Esophagus muscularis mucosa (tissue), 4 donors: Measurements from ENCODE around the gene RAB29. TPM values are rescaled to one million over a fixed set of nuclear protein-coding genes. Genes with fewer than 3 reads are reported as not detected.
"Not testable (repeated sequence)": the region's sequence is repeated elsewhere in the genome, so short reads cannot be mapped to it uniquely, and the experiment has no call there.

Experiments
- DNase-seq: peaks from one replicate; pipeline ENCODE4 v3.0.0-alpha.2; 2017; ENCODE audit errors: extremely low spot score
- H3K27ac ChIP-seq, 4 donors: fragments of 200-600 bp; sonication (generic); replicated peaks in 1 of 4; 1 replicate in 3 of 4; 2 replicates in 1 of 4; pipeline ENCODE4 v1.5.1; 2016 to 2019; ENCODE audit warnings: mild to moderate bottlenecking in 1 of 4
- H3K27me3 ChIP-seq, 4 donors: fragments of 200-600 bp; sonication (generic); one replicate each; pipeline versions ENCODE4 v1.5.1 to v1.6.0; 2016 to 2019
- H3K36me3 ChIP-seq, 4 donors: fragments of 200-600 bp; sonication (generic); one replicate each; pipeline ENCODE4 v1.5.1; 2016 to 2019
- H3K4me1 ChIP-seq, 4 donors: fragments of 200-600 bp; sonication (generic); one replicate each; pipeline ENCODE4 v1.5.1; 2016 to 2019
- H3K4me3 ChIP-seq, 4 donors: fragments of 200-600 bp; sonication (generic); 1 replicate in 2 of 4; 2 replicates in 2 of 4; pipeline ENCODE4 v1.5.1; 2016 to 2019; ENCODE audit warnings: mild to moderate bottlenecking in 4 of 4, moderate library complexity in 1 of 4
- H3K9me3 ChIP-seq, 4 donors: fragments of 200-600 bp; sonication (generic); 1 replicate in 3 of 4; 2 replicates in 1 of 4; pipeline ENCODE4 v1.5.1; 2016 to 2019
- EP300 ChIP-seq: sonication (generic); formaldehyde crosslinking; IDR thresholded peaks from one replicate; pipeline ENCODE4 v1.6.1; 2017; ENCODE audit warnings: antibody characterized with exemption
- POLR2A ChIP-seq: fragments of 450-650 bp; IDR thresholded peaks from one replicate; pipeline ENCODE4 v1.6.1; 2017; ENCODE audit warnings: antibody characterized with exemption, moderate library complexity, mild to moderate bottlenecking, low read depth
- POLR2AphosphoS5 ChIP-seq, 2 donors: sonication (generic); formaldehyde crosslinking; IDR thresholded peaks; one replicate each; pipeline ENCODE4 v1.6.1; 2017; ENCODE audit warnings: antibody characterized with exemption in 2 of 2
- WGBS: methylation state at CpG from one replicate; pipeline ENCODE4 v1.1.5; 2018; 5-methylcytosine and 5-hydroxymethylcytosine counted together
- intact Hi-C: fragments of 100-400 bp; cut with DNase I; formaldehyde crosslinking; loops from one replicate; pipeline ENCODE4 v1.15.1; 2023
- total RNA-seq, 4 donors: library from RNA; depleted of rRNA; stranded (reverse); fragments of >200 nt; gene quantifications; one replicate each; pipeline versions ENCODE4 v1.1.0 to v1.2.1, GENCODE V29; 2016
- TF ChIP-seq, protein P1 (sequence below), 3 experiments: fragments of 200-600 bp in 2 of 3; fragments of 450-650 bp in 1 of 3; sonication (generic) in 2 of 3; IDR thresholded peaks; one replicate each; pipeline ENCODE4 v1.5.1; 2017 to 2019; ENCODE audit warnings: antibody characterized with exemption in 3 of 3, mild to moderate bottlenecking in 2 of 3, moderate library complexity in 1 of 3

RAB29 gene, protein sequence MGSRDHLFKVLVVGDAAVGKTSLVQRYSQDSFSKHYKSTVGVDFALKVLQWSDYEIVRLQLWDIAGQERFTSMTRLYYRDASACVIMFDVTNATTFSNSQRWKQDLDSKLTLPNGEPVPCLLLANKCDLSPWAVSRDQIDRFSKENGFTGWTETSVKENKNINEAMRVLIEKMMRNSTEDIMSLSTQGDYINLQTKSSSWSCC
- 10 to 100 TPM; 28.5 to 59.2 (median 41.8) TPM for total RNA-seq

DNA sequence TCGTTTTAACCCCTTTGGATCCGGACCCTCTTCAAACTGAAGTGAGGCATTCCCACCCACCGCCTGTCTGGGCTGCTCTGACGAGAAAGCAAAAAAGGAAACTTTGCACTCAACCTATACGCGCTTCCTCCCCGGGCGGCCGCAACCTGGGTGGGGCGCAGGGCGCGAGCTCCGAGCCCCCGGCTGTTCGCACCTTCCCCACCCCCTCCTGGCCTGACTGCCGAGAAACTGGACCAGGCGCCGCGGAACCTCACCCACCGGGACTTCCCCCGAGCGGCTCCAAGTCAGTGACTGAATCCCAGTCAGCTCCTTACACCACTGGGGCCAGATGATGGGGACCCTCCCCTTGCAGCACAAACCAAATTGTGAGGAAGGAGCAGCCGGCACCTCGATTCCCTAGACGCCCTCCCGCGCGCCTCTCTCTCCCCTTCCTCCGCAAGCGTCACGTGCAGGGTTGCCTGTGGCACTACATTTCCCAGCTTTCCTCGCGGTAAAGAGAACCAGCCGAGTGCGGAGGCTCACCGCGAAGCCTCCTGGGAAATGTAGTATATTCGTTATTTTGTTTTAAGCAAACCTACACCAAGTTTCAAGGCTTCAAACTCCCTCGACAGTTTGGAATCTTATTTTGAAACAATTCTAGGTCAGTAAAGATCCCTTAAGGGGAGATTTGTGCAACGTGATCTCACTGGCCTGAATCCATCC lies at the start of gene RAB29:
TSS of gene RAB29 (minus strand) at position 468 of the 702 bp plus-strand sequence. CDS start 526 bp downstream, outside the sequence.
- Histone ChIP-seq H3K4me3 (peak within 1 kb of the TSS; percentile 69 to 92 (median 84)), H3K36me3 (peaks cover 0 to 10% (median 4%) of the 10 kb centered on the region in 4 donors), H3K9me3 (no peaks in the 10 kb centered on the region), H3K4me1 (peaks cover 7 to 26% (median 20%) of the 10 kb centered on the region in 4 donors), H3K27ac (peak within 1 kb of the TSS; percentile 73 to 83 (median 78)), H3K27me3 (no peaks in the 10 kb centered on the region)
- WGBS: 0% methylated on average over 16 of the region's 40 CpGs
- peak; percentile 93 for DNase-seq
- intact Hi-C loops: no loop called here
- TF ChIP-seq POLR2A (peak; percentile 50), EP300 (no peak), POLR2AphosphoS5 (IDR thresholded peaks at IDR 0.05) (peak; percentile 87 to 89)

DNA sequence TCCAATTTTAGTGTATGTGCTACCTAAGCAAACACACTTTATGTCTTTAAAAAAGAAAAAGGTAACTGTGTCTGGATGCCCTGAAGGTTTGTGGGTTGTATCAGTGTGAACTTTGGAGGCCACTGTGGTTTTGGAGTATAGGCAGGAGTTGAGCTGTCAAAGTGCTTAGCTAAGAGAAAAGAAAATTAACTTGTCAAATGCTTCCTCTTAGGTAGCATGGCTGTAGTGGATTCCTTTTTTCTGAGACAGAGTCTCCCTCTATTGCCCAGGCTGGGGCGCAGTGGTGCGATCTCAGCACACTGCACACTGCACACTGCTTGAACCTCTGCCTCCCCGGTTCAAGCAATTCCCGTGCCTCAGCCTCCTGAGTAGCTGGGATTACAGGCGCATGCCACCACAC lies 48.9 kb upstream of the RAB29 start:
- Histone ChIP-seq H3K27me3 (no peaks in the 10 kb centered on the region), H3K27ac (no peak overlapping the region), H3K36me3 (no peaks in the 10 kb centered on the region), H3K9me3 (no peaks in the 10 kb centered on the region), H3K4me1 (peaks cover 0 to 10% (median 4%) of the 10 kb centered on the region in 4 donors), H3K4me3 (no peak overlapping the region)
- TF ChIP-seq EP300 (no peak), POLR2AphosphoS5 (IDR thresholded peaks at IDR 0.05) (no peak), POLR2A (no peak)
- TF ChIP-seq, protein P1, sequence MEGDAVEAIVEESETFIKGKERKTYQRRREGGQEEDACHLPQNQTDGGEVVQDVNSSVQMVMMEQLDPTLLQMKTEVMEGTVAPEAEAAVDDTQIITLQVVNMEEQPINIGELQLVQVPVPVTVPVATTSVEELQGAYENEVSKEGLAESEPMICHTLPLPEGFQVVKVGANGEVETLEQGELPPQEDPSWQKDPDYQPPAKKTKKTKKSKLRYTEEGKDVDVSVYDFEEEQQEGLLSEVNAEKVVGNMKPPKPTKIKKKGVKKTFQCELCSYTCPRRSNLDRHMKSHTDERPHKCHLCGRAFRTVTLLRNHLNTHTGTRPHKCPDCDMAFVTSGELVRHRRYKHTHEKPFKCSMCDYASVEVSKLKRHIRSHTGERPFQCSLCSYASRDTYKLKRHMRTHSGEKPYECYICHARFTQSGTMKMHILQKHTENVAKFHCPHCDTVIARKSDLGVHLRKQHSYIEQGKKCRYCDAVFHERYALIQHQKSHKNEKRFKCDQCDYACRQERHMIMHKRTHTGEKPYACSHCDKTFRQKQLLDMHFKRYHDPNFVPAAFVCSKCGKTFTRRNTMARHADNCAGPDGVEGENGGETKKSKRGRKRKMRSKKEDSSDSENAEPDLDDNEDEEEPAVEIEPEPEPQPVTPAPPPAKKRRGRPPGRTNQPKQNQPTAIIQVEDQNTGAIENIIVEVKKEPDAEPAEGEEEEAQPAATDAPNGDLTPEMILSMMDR (IDR thresholded peaks at IDR 0.05): no peak
- 95% methylated on average over 5 of the region's 5 CpGs for WGBS
- intact Hi-C loops: no loop called here
- DNase-seq: no peak

DNA sequence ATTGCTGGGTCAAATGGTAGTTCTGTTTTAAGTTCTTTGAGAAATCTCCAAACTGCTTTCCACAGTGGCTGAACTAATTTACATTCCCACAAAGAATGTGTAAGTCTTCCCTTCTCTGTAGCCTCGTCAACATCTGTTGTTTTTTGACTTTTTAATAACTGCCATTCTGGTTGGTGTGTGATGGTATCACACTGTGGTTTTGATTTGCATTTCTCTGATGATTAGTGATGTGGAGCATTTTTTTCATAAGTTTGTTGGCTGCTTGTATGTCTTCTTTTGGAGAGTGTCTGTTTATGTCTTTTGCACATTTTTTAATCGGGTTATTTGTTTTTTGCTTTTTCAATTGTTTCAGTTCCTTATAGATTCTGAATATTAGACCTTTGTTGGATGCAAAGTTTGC lies 48.0 kb upstream of the RAB29 start:
- DNase-seq, H3K4me3 ChIP-seq, H3K36me3 ChIP-seq, intact Hi-C loops, H3K27ac ChIP-seq, H3K4me1 ChIP-seq, H3K27me3 ChIP-seq, H3K9me3 ChIP-seq: not testable (repeated sequence)
- WGBS: 89% methylated on average over 2 of the region's 2 CpGs

DNA sequence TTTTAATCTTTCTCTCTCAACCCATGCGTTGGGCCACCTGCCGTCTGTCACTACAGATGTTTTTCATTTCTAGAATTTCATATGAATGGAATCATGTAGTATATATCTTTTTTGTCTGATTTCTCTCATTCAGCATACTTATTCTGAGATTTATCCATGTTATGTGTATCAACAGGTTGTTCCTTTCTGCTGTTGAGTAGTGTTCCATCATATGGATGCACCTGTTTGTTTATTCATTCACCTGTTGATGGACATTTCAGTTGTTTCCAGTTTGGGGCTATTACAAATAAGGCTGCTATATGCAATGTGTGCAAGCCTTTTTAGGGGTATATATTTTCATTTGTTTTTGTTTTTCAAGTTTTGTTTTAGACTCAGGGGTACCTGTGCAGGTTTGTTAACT lies 47.1 kb upstream of the RAB29 start:
- intact Hi-C loops: no loop called here
- Histone ChIP-seq H3K36me3 (no peaks in the 10 kb centered on the region), H3K27ac (no peak overlapping the region), H3K4me3 (no peak overlapping the region), H3K9me3 (no peaks in the 10 kb centered on the region), H3K4me1 (peaks cover 0 to 8% (median 4%) of the 10 kb centered on the region in 4 donors), H3K27me3 (no peaks in the 10 kb centered on the region)
- DNase-seq: no peak
- TF ChIP-seq EP300 (no peak), POLR2AphosphoS5 (IDR thresholded peaks at IDR 0.05) (no peak), POLR2A (no peak)
- TF ChIP-seq, protein P1 (IDR thresholded peaks at IDR 0.05): no peak
- 74% methylated on average over 2 of the region's 2 CpGs for WGBS

DNA sequence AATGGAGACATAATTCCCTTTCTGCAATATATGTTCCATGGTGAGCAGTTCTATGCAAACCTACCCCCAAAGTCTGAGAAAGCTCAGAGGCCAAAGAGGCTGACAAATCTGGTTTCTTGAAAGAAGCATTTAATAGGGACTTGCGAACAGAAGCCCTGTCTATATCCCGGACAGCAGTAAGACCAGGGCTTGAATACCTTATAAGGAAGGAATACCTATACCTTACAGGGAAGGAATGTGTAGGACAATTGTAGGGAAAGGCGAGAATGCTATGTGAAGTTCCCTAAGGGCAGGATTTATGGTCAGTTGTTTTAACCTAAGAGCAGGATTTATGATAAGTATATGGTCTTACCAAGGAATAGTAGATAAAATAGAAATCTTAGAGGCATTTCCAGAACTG lies 42.7 kb upstream of the RAB29 start:
- H3K4me3 ChIP-seq: no peak overlapping the region
- intact Hi-C loops: no loop called here

More for the DNA sequence above, 42.7 kb upstream of the RAB29 start:
- peaks cover 9 to 14% (median 12%) of the 10 kb centered on the region in 4 donors for H3K4me1 ChIP-seq
- no peaks in the 10 kb centered on the region for H3K36me3 ChIP-seq
- no peak for DNase-seq
- H3K27me3 ChIP-seq: no peaks in the 10 kb centered on the region
- no peak overlapping the region for H3K27ac ChIP-seq
- TF ChIP-seq POLR2A: no peak
- TF ChIP-seq POLR2AphosphoS5 (IDR thresholded peaks at IDR 0.05): no peak
- no peak for TF ChIP-seq EP300
- TF ChIP-seq, protein P1 (IDR thresholded peaks at IDR 0.05): no peak
- H3K9me3 ChIP-seq: no peaks in the 10 kb centered on the region
- 92% methylated on average over 3 of the region's 3 CpGs for WGBS
